HG03135 (cell line): ENCODE results near the gene SYNJ2.

Experiments
- ATAC-seq: cut with Tn5 transposase; IDR thresholded peaks from one replicate; pipeline ENCODE4 v1.9.1; 2021; ENCODE audit warnings: mild to moderate bottlenecking, moderate library complexity; ENCODE audit not compliant: unreplicated experiment

Gene SYNJ2

GRCh38 chr6:157997893-157998608 lies 16.4 kb downstream of the SYNJ2 start:
- no peak for ATAC-seq

DNA sequence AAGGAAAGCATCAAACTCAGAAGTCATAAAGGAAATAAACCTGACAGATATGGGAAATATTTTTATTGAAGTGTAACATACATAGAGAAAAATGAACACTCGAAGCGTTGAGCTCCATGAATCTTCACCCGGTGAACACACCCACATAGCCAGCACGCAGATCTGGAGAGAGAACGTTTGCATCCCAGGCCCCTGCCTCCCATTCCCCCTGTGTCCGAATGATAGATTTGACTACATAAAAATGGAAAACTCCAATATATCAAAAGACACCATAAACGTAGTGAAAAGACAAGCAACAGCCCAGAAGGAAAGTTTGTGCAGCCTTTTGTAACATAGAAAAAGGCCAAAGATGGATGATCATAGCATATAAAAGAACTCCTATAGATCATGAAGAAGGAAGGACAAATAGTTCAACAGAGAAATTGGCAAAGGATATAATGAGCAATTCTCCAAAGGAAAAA lies 17.1 kb downstream of the SYNJ2 start:
- ATAC-seq, result no peak

DNA sequence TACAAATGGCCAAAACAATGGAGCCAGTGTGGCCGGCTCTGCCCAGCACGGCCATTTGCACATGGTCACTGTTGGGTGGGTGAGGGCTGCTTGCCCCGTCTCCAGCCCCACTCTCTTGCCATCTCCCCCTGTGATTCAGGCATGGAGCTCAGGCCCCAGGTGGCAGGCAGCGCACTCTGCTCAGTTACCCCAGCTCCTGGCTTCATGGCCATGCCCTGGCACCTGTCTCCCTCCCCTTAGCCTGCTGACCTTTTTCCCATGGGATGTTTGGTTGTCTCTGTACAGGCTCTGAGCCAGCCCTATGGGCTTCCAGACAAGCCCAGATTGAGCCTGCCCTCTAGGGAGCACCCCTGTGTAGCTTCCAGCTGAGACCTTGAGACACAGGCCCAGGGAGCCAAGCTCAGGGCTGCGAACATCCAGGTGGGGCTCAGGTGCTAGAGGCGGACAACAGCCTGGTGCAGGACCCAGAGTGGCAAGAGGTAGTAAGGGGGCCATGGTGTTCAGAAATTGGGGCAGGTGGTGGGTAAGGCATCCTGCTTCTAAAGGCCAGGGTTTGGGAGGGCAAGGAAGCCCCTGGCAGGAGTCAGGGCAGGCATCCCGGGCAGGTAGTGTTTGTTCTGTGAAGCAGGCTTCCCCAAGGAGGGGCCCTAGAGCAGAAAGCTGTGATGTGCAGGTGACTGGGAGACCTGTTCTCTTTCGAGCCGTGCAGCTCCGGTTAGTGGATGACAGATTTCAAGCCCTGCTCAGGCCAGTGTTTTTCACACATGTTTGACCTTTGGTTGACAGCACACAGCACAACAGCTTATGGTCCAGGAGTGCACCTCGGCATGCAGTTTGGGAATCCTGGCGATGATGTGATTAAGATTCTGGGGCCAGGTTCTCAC lies 17.7 kb downstream of the SYNJ2 start:
- ATAC-seq, result no peak

GRCh38 chr6:158000530-158001307 lies 19.1 kb downstream of the SYNJ2 start:
- ATAC-seq, result no peak

- ATAC-seq, result no peak
These were observed 20.7 kb downstream of the SYNJ2 start for GRCh38 chr6:158002249-158002950.

- no peak for ATAC-seq
These were observed 21.5 kb downstream of the SYNJ2 start for GRCh38 chr6:158002951-158003853.

- no peak for ATAC-seq
These were observed 22.4 kb downstream of the SYNJ2 start for GRCh38 chr6:158003910-158004700.

GRCh38 chr6:158004701-158005095 lies 23.0 kb downstream of the SYNJ2 start:
- ATAC-seq, result no peak

DNA sequence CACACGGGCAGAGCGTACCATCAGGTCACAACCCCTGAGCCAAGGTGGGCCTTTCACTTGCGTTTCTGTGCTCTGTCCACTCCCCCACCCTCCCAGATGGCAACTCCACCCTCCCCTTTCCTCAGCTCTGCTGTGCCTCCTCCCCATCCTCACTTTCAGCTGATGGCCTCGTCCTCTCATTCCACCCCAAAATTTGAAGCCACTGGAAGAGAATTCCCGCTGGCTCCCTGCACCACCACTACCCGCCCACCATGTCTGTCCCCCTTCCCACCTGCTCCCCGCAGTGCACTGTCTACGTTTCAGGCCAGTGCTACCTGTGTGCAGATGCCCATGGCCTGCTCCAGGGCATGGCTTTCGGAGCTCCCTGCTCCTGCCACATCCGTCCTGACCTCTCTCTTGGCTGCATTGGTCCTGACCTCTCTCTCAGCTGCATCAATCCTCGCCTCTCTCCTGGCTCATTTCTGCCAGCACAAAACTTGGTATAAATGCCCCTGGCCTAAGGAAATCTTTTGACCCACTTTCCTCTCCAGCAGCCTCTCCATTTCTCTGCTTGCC lies 24.0 kb downstream of the SYNJ2 start:
- no peak for ATAC-seq

GRCh38 chr6:158006331-158006730 lies 24.7 kb downstream of the SYNJ2 start:
- no peak for ATAC-seq

- no peak for ATAC-seq
These were observed 25.3 kb downstream of the SYNJ2 start for GRCh38 chr6:158006821-158007570.

- no peak for ATAC-seq
These were observed 27.1 kb downstream of the SYNJ2 start for GRCh38 chr6:158008864-158009113.

DNA sequence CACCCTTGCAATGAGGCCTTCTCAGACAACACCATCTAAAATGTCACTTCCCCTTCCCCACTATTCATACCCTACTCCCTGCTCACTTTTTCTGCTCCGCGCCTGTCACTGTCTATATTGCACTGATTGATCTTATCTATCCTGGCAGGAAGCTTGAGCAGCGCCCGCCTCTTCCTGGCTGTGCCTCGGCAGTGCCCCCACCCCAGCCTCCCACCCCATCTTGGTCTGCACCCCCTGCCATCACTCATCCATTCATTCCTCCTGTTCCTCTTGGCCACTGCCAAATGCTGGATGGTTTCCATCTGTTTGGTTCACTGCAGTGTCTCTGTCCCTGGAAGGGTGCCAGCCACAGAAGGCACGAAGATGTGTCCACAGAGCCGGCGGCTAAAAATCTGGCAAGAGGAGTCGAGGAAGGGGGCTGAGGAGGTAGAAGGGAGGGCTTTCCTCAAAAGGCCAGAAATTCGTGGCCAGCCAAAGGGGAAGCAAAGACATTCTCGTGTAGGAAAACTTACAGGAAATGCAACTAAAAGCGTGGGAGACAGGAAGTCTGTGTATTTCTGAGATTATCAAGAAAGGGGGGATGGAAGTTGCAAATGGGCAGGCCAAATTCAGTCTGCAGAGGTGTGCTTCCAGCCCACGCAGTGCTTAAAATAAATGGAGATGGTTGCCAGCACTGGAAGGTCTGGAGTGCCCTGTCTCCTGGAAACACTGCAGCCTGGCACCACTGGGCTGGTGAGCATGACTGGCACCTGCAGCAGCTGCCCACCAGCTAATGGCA lies 27.6 kb downstream of the SYNJ2 start:
- ATAC-seq, result no peak

DNA sequence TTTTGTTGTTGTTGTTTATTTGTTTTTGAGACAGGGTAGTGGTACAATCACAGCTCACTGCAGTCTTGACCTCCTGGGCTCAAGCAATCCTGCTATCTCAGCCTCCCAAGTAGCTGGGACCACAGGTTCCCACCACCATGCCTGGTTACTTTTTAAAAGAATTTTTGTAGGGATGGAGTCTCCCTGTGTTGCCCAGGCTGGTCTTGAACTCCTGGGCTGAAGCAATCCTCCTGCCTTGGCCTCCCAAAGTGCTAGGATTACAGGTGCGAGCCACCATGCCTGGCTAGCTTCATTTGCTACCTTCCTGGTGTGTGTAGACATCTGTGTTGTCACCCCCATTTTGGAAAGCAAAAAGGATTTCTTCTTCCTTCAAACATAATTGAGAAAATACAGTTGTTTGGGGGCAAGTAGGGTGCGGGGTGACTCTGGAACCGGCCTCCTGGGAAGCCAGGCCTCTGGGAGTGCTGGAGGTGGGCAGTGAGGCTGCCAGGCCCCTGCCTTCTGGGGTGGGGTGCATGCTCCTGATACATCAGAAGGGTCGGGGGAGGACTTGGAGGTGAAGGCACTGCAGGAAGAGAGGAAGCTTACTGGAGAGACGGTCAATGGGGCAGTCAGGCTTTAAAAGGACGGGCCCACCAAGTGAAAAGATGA lies 28.4 kb downstream of the SYNJ2 start:
- ATAC-seq, result no peak

DNA sequence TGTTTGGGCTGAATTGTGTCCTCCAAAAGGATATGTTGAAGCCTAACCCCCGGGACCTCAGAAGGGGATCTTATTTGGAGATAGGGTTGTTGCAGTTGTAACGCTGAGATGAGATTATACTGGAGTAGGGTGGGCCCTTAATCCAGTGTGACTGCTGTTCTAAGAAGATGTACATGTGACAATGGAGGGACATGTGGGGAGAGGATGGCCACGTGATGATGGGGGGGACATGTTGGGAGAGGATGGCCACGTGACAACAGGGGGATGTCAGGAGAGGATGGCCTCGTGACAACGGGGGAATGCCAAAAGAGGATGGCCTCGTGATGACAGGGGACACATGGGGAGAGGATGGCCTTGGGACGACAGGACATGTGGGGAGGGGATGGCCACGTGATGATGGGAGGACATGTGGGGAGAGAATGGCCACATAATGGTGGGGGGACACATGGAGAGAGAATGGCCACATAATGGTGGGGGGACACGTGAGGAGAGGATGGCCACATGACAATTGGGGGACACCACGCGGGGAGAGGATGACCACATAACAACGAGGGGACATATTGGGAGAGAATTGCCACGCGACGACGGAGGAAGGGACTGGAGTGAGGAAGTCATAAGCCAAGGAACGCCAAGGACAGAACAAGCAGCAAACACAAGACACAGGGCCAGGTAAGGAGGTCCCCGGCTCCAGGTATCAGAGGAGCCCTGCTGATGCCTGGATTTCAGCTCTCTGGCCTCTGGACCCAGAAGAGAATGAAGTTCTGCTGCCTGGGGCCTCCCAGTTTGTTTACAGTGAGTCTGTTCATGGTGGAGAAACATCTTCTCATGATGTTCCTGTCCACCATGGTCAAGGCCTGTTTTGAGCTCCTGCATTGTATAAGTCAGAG lies 29.2 kb downstream of the SYNJ2 start:
- no peak for ATAC-seq

DNA sequence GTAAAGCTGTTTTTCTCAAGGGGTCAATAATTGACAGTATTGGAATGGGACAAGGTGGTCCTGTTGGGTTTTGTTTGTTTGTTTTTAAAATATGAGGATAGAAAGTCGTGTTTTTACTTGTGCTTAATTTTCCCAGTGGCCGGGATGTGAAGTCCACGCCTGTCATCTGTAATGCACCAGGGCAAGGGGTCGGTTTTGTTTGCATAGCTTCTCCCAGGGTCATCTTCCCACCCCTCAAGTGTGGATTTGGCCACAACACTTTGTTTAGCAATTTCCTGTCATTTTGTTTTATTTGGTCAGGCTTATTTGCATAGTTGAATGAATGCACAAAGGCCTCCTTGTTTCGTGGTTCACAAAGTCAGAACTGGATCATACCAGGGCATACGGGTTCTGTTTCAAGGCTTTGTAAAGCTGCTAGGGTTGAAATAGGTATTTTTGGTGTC lies 29.8 kb downstream of the SYNJ2 start:
- no peak for ATAC-seq
